HCT116 (cell line): ENCODE measurements around the gene ACYP1. TPM values are rescaled to one million over a fixed set of nuclear protein-coding genes. Genes with fewer than 3 reads are reported as not detected.

ENCODE experiments used
- ATAC-seq: fragments of 200-7000 bp; cut with Tn5 transposase; 2 replicates; pipeline ENCODE4 v1.9.1; 2020; ENCODE audit warnings: mild to moderate bottlenecking, moderate library complexity
- BruUV-seq: library from RNA; stranded (reverse); fragments of 400-500 nt; replicated peaks from 2 replicates; lab custom pipeline; 2021; lab: Mats Ljungman, UMichigan
- CTCF ChIA-PET: fragments of 300-600 bp; sonication (Branson Sonifier 250); formaldehyde crosslinking; loops from one replicate; lab custom pipeline; 2021; ENCODE audit warnings: antibody characterized with exemption; lab: Charles Lee
- POLR2A ChIA-PET: fragments of 300-600, 350-600 bp; sonication (Branson Sonifier 250); formaldehyde crosslinking; loops from one replicate; lab custom pipeline; 2021; ENCODE audit warnings: antibody characterized with exemption; lab: Charles Lee
- RAD21 ChIA-PET, 2 experiments: fragments of 300-600 bp; sonication (Branson Sonifier 250); formaldehyde crosslinking; loops; one replicate each; lab custom pipeline; 2023; ENCODE audit warnings: low total read pairs in 2 of 2; ENCODE audit not compliant: uncharacterized antibody in 2 of 2, unreplicated experiment in 2 of 2, low non-redundant PET in 1 of 2; lab: Charles Lee
- DNase-seq: peaks from one replicate; pipeline ENCODE4 v3.0.0-alpha.2; 2010; ENCODE audit warnings: low read depth, low spot score
- H2AFZ ChIP-seq: fragments of 200-600 bp; shearing (Covaris generic), sonication (generic); 2 replicates; pipeline ENCODE4 v1.6.1; 2017; ENCODE audit warnings: low read depth, mixed run types, mixed read lengths, antibody characterized with exemption, low read length; ENCODE audit not compliant: poor library complexity, severe bottlenecking
- H3K27ac ChIP-seq: 2 replicates; pipeline ENCODE4 v1.5.1; 2012; ENCODE audit warnings: low read depth, low read length
- H3K27me3 ChIP-seq: fragments of 200-600 bp; sonication (generic); 2 replicates; pipeline ENCODE4 v1.6.1; 2016; ENCODE audit warnings: mixed run types, low read length, mixed read lengths; ENCODE audit not compliant: insufficient read depth
- H3K36me3 ChIP-seq, 2 experiments: fragments of 200-500 bp in 1 of 2; fragments of 200-600 bp in 1 of 2; sonication (Bioruptor generic) in 1 of 2; sonication (generic) in 1 of 2; 2 replicates each; pipeline versions ENCODE4 v1.5.1 to v1.6.1; 2014 to 2016; ENCODE audit warnings: low read length in 2 of 2, inconsistent platforms in 1 of 2, mixed read lengths in 1 of 2, mixed run types in 1 of 2; ENCODE audit not compliant: insufficient read depth in 2 of 2, control insufficient read depth in 1 of 2
- H3K4me1 ChIP-seq, 2 experiments: fragments of 200-600 bp in 1 of 2; sonication (generic) in 1 of 2; 2 replicates each; pipeline versions ENCODE4 v1.5.1 to v1.6.1; 2012 to 2017; ENCODE audit warnings: low read length in 2 of 2, inconsistent platforms in 1 of 2, mild to moderate bottlenecking in 1 of 2, mixed read lengths in 1 of 2, mixed run types in 1 of 2, moderate library complexity in 1 of 2; ENCODE audit not compliant: insufficient read depth in 2 of 2, control insufficient read depth in 1 of 2
- H3K4me2 ChIP-seq: fragments of 200-600 bp; sonication (generic); 2 replicates; pipeline ENCODE4 v1.6.1; 2017; ENCODE audit warnings: mixed run types, low read length, mixed read lengths
- H3K4me3 ChIP-seq, 2 experiments: fragments of 200-600 bp in 1 of 2; sonication (generic) in 1 of 2; replicated peaks in 1 of 2; 2 replicates each; pipeline ENCODE4 v1.5.1; 2011 to 2016; ENCODE audit warnings: low read length in 2 of 2, control low read depth in 1 of 2, low read depth in 1 of 2, mild to moderate bottlenecking in 1 of 2, mixed read lengths in 1 of 2, mixed run types in 1 of 2
- H3K79me2 ChIP-seq: fragments of 200-600 bp; sonication (generic); 2 replicates; pipeline ENCODE4 v1.6.1; 2017; ENCODE audit warnings: mild to moderate bottlenecking, mixed run types, low read length, moderate library complexity, mixed read lengths; ENCODE audit not compliant: insufficient read depth
- H3K9ac ChIP-seq: fragments of 200-600 bp; sonication (generic); 2 replicates; pipeline ENCODE4 v1.6.1; 2016; ENCODE audit warnings: low read length, mixed read lengths
- H3K9me2 ChIP-seq: fragments of 200-600 bp; sonication (generic), shearing (Covaris generic); 2 replicates; pipeline ENCODE4 v1.6.1; 2017; ENCODE audit warnings: mixed run types, mild to moderate bottlenecking, moderate library complexity; ENCODE audit not compliant: insufficient read depth
- H3K9me3 ChIP-seq, 2 experiments: fragments of 200-500 bp in 1 of 2; fragments of 200-600 bp in 1 of 2; sonication (Bioruptor generic) in 1 of 2; sonication (generic) in 1 of 2; 2 replicates each; pipeline ENCODE4 v1.6.1; 2014 to 2017; ENCODE audit warnings: low read length in 2 of 2, mixed read lengths in 2 of 2, inconsistent platforms in 1 of 2, low read depth in 1 of 2, mild to moderate bottlenecking in 1 of 2, mixed run types in 1 of 2, moderate library complexity in 1 of 2; ENCODE audit not compliant: control insufficient read depth in 1 of 2, insufficient read depth in 1 of 2
- H4K20me1 ChIP-seq: fragments of 200-600 bp; sonication (generic), shearing (Covaris generic); 2 replicates; pipeline ENCODE4 v1.6.1; 2017; ENCODE audit warnings: mixed run types, mild to moderate bottlenecking, moderate library complexity; ENCODE audit not compliant: insufficient read depth
- ATF3 ChIP-seq: IDR thresholded peaks from 2 replicates; pipeline ENCODE4 v1.6.1; 2012
- CEBPB ChIP-seq: IDR thresholded peaks from 2 replicates; pipeline ENCODE4 v1.6.1; 2012; ENCODE audit warnings: low read depth
- CTCF ChIP-seq, 3 experiments: fragments of 200-600 bp in 1 of 3; sonication (generic) in 1 of 3; IDR thresholded peaks in 2 of 3; conservative IDR thresholded peaks in 1 of 3; 2 replicates each; pipeline ENCODE4 v1.5.1; 2012 to 2017; ENCODE audit warnings: low read depth in 2 of 3, low read length in 2 of 3, antibody characterized with exemption in 1 of 3, borderline replicate concordance in 1 of 3, control low read depth in 1 of 3, mild to moderate bottlenecking in 1 of 3, mixed read lengths in 1 of 3, mixed run types in 1 of 3, moderate library complexity in 1 of 3; ENCODE audit not compliant: insufficient read depth in 1 of 3
- EGR1 ChIP-seq: IDR thresholded peaks from 2 replicates; pipeline ENCODE4 v1.6.1; 2012; ENCODE audit warnings: low read depth
- ELF1 ChIP-seq: IDR thresholded peaks from 2 replicates; pipeline ENCODE4 v1.6.1; 2012; ENCODE audit warnings: low read depth, borderline replicate concordance
- EZH2 ChIP-seq: fragments of 200-600 bp; sonication (generic); IDR thresholded peaks from 2 replicates; pipeline ENCODE4 v1.6.1; 2017; ENCODE audit warnings: antibody characterized with exemption, mixed run types
- FOSL1 ChIP-seq: IDR thresholded peaks from 2 replicates; pipeline ENCODE4 v1.6.1; 2012; ENCODE audit warnings: low read depth
- JUND ChIP-seq: IDR thresholded peaks from 2 replicates; pipeline ENCODE4 v1.6.1; 2012
- MAX ChIP-seq: IDR thresholded peaks from 2 replicates; pipeline ENCODE4 v1.6.1; 2012
- POLR2A ChIP-seq: IDR thresholded peaks from 2 replicates; pipeline ENCODE4 v1.7.0; 2011; ENCODE audit warnings: borderline replicate concordance; ENCODE audit not compliant: insufficient read depth, insufficient read length; ENCODE audit errors: extremely low read depth
- POLR2AphosphoS5 ChIP-seq: IDR thresholded peaks from 2 replicates; pipeline ENCODE4 v1.6.1; 2011; ENCODE audit warnings: mild to moderate bottlenecking, low read depth, low read length, moderate library complexity
- REST ChIP-seq: IDR thresholded peaks from 2 replicates; pipeline ENCODE4 v1.6.1; 2012; ENCODE audit warnings: low read depth
- SIN3A ChIP-seq: IDR thresholded peaks from 2 replicates; pipeline ENCODE4 v1.6.1; 2012; ENCODE audit warnings: low read depth
- SP1 ChIP-seq: IDR thresholded peaks from 2 replicates; pipeline ENCODE4 v1.6.1; 2012; ENCODE audit warnings: low read depth
- SRF ChIP-seq: IDR thresholded peaks from 2 replicates; pipeline ENCODE4 v1.6.1; 2012; ENCODE audit warnings: low read depth
- TCF7L2 ChIP-seq: IDR thresholded peaks from 2 replicates; pipeline ENCODE4 v1.7.0; 2011; ENCODE audit warnings: borderline replicate concordance, inconsistent platforms; ENCODE audit not compliant: insufficient read depth, insufficient read length; ENCODE audit errors: extremely low read depth
- YY1 ChIP-seq: IDR thresholded peaks from 2 replicates; pipeline ENCODE4 v1.6.1; 2011; ENCODE audit warnings: low read length, low read depth, moderate library complexity, mild to moderate bottlenecking; ENCODE audit not compliant: insufficient replicate concordance; ENCODE audit errors: extremely low read depth
- ZBTB33 ChIP-seq: IDR thresholded peaks from 2 replicates; pipeline ENCODE4 v1.6.1; 2011; ENCODE audit warnings: mild to moderate bottlenecking, low read length, moderate library complexity; ENCODE audit not compliant: insufficient replicate concordance; ENCODE audit errors: extremely low read depth
- ZFX ChIP-seq: fragments of 450-650 bp; IDR thresholded peaks from 2 replicates; pipeline ENCODE4 v1.6.1; 2017
- intact Hi-C: fragments of 100-400 bp; cut with micrococcal nuclease; formaldehyde crosslinking; loops from 2 replicates; pipeline ENCODE4 v1.10.0; 2022
- total RNA-seq: library from RNA; stranded (reverse); gene quantifications from one replicate; pipeline ENCODE4 v1.2.1, GENCODE V29; 2021; ENCODE audit not compliant: unreplicated experiment

The ACYP1 gene
- total RNA-seq, 1 experiment from 2014 or later, result 30.7 TPM

GRCh38 chr14:75025082-75025481 is 38.7 kb downstream of the ACYP1 start:
- no peak for TF ChIP-seq MAX
- no peak for TF ChIP-seq TCF7L2
- no peak for TF ChIP-seq SRF
- TF ChIP-seq YY1, result no peak
- no peak for TF ChIP-seq REST
- no peak for TF ChIP-seq CEBPB
- TF ChIP-seq SP1, result no peak
- TF ChIP-seq ELF1, result no peak
- TF ChIP-seq JUND, result no peak
- no peak for TF ChIP-seq POLR2AphosphoS5
- no peak for TF ChIP-seq FOSL1
- no peak for TF ChIP-seq EZH2
- TF ChIP-seq SIN3A, result no peak
- TF ChIP-seq ZBTB33, result no peak
- TF ChIP-seq POLR2A, result no peak
- no peak for TF ChIP-seq ZFX
- TF ChIP-seq EGR1, result no peak
- no peak for TF ChIP-seq ATF3
- TF ChIP-seq CTCF (IDR thresholded peaks at IDR 0.05 in 2 of 3, conservative IDR thresholded peaks at IDR 0.05 in 1 of 3; ENCODE audit: borderline replicate concordance in 1 of 3, insufficient read depth in 1 of 3, low read depth in 2 of 3, low read length in 2 of 3), result no peak
- CTCF ChIA-PET, result no interaction called here
- no peaks in the 10 kb centered on the region for H3K9me2 ChIP-seq
- no peaks in the 10 kb centered on the region for H4K20me1 ChIP-seq
- H2AFZ ChIP-seq, result no peak overlapping the region
- no peaks in the 10 kb centered on the region for H3K27me3 ChIP-seq
- no peak overlapping the region for H3K4me3 ChIP-seq
- no TSS peak for BruUV-seq
- intact Hi-C loops, result no loop called here
- no peak overlapping the region for H3K27ac ChIP-seq
- POLR2A ChIA-PET, result no interaction called here
- no peaks in the 10 kb centered on the region for H3K9me3 ChIP-seq
- no peaks in the 10 kb centered on the region for H3K4me1 ChIP-seq
- peaks cover 5 to 9% of the 10 kb centered on the region in 2 experiments; a peak in 3 of 4 replicates for H3K36me3 ChIP-seq
- RAD21 ChIA-PET, result no interaction called here
- no peak overlapping the region for H3K4me2 ChIP-seq
- no peak overlapping the region for H3K9ac ChIP-seq
- no peaks in the 10 kb centered on the region for H3K79me2 ChIP-seq
- no peak for ATAC-seq
- no peak for DNase-seq
